A549 (cell line): ENCODE results near the gene TERB1. TPM values are rescaled to one million over a fixed set of nuclear protein-coding genes. Genes with fewer than 3 reads are reported as not detected.
"Not testable (repeated sequence)": the region's sequence is repeated elsewhere in the genome, so short reads cannot be mapped to it uniquely, and the experiment has no call there.

Experiments
- ATAC-seq, 2 experiments: fragments of 200-7000 bp in 1 of 2; fragments of >200 bp in 1 of 2; cut with Nextera tagmentation in 1 of 2; cut with Tn5 transposase in 1 of 2; 3 replicates each; pipeline versions ENCODE4 v1.8.0 to v1.9.1; 2018 to 2020; ENCODE audit warnings: mild to moderate bottlenecking in 1 of 2, moderate library complexity in 1 of 2
- CTCF ChIA-PET: fragments of 300-600 bp; sonication (Branson Sonifier 250); formaldehyde crosslinking; extraction: SDS; loops from one replicate; lab custom pipeline; 2021; ENCODE audit warnings: antibody characterized with exemption, inconsistent platforms; lab: Yijun Ruan, JAX
- POLR2A ChIA-PET: fragments of 350-600 bp; formaldehyde crosslinking; extraction: SDS; loops from one replicate; lab custom pipeline; 2021; ENCODE audit warnings: antibody characterized with exemption, inconsistent platforms; lab: Yijun Ruan, JAX
- DNase-seq, 2 experiments: peaks; one replicate each; pipeline versions ENCODE4 v3.0.0 to v3.0.0-alpha.2; 2011 to 2016; ENCODE audit warnings: low read depth in 1 of 2, low spot score in 1 of 2
- FAIRE-seq: peaks from 2 replicates; lab custom pipeline; 2011; peaks lifted over from hg19 to GRCh38; lab: Jason Lieb, UNC
- H3K27ac ChIP-seq, 2 experiments: fragments of >200 bp; sonication (Bioruptor Twin); formaldehyde crosslinking; 3 replicates each; pipeline ENCODE4 v1.5.1; 2016 to 2017
- H3K4me1 ChIP-seq: fragments of >200 bp; sonication (Bioruptor Twin); formaldehyde crosslinking; 3 replicates; pipeline ENCODE4 v1.6.1; 2016
- H3K4me2 ChIP-seq: fragments of >200 bp; sonication (Bioruptor Twin); formaldehyde crosslinking; 3 replicates; pipeline ENCODE4 v1.6.1; 2016
- H3K4me3 ChIP-seq: fragments of >200 bp; sonication (Bioruptor Twin); formaldehyde crosslinking; 3 replicates; pipeline ENCODE4 v1.5.1; 2016
- H3K9me3 ChIP-seq: fragments of >200 bp; sonication (Bioruptor Twin); formaldehyde crosslinking; 3 replicates; pipeline ENCODE4 v1.6.1; 2016
- CHD2 ChIP-seq: fragments of 150-350 bp; IDR thresholded peaks from 2 replicates; pipeline ENCODE4 v1.6.1; 2014; ENCODE audit warnings: low read length; ENCODE audit not compliant: partially characterized antibody
- CTCF ChIP-seq: fragments of >200 bp; sonication (Bioruptor Twin); formaldehyde crosslinking; IDR thresholded peaks from 3 replicates; pipeline ENCODE4 v1.5.1; 2016
- EHF ChIP-seq: fragments of 250-450 bp; sonication (Bioruptor Pico); IDR thresholded peaks from 2 replicates; pipeline ENCODE4 v1.5.0; 2020; ENCODE audit warnings: mild to moderate bottlenecking
- FOSL2 ChIP-seq, 2 experiments: fragments of 450-650 bp in 1 of 2; fragments of >200 bp in 1 of 2; sonication (Bioruptor Twin) in 1 of 2; formaldehyde crosslinking; IDR thresholded peaks; 2 replicates each; pipeline versions ENCODE4 v1.5.0 to v1.6.1; 2016 to 2020; ENCODE audit warnings: mild to moderate bottlenecking in 1 of 2, moderate library complexity in 1 of 2
- GATA3 ChIP-seq: IDR thresholded peaks from 2 replicates; pipeline ENCODE4 v1.6.1; 2012; ENCODE audit warnings: borderline replicate concordance
- HDAC2 ChIP-seq: fragments of 200-600 bp; sonication (generic); IDR thresholded peaks from 2 replicates; pipeline ENCODE4 v1.6.1; 2016
- HOXB13 ChIP-seq: fragments of 250-450 bp; sonication (Bioruptor Pico); IDR thresholded peaks from 2 replicates; pipeline ENCODE4 v1.5.0; 2020; ENCODE audit warnings: low read depth, mild to moderate bottlenecking, moderate library complexity
- MAFK ChIP-seq: fragments of 450-650 bp; IDR thresholded peaks from 2 replicates; pipeline ENCODE4 v1.6.1; 2014; ENCODE audit not compliant: partially characterized antibody
- NR3C1 ChIP-seq: fragments of >200 bp; sonication (Bioruptor Twin); formaldehyde crosslinking; IDR thresholded peaks from 3 replicates; pipeline ENCODE4 v1.6.1; 2017
- PHF8 ChIP-seq: fragments of 200-600 bp; sonication (generic); IDR thresholded peaks from 2 replicates; pipeline ENCODE4 v1.6.1; 2016; ENCODE audit warnings: low read depth, mild to moderate bottlenecking, antibody characterized with exemption, moderate library complexity, borderline replicate concordance
- POLR2AphosphoS2 ChIP-seq: conservative IDR thresholded peaks from 2 replicates; pipeline ENCODE4 v1.6.1; 2012; ENCODE audit warnings: low read length, improper control_type of control experiment, inconsistent platforms
- RCOR1 ChIP-seq: fragments of 150-350 bp; IDR thresholded peaks from 2 replicates; pipeline ENCODE4 v1.6.1; 2014; ENCODE audit warnings: antibody characterized with exemption, low read length, low read depth
- SMC3 ChIP-seq: fragments of >200 bp; sonication (Bioruptor Twin); formaldehyde crosslinking; IDR thresholded peaks from 3 replicates; pipeline ENCODE4 v1.6.1; 2018; ENCODE audit warnings: inconsistent platforms
- TP53 ChIP-seq: fragments of 250-450 bp; sonication (Bioruptor Pico); IDR thresholded peaks from 2 replicates; pipeline ENCODE4 v1.5.0; 2021; ENCODE audit warnings: mild to moderate bottlenecking, moderate library complexity
- USF2 ChIP-seq: fragments of 450-650 bp; IDR thresholded peaks from 2 replicates; pipeline ENCODE4 v1.6.1; 2014; ENCODE audit warnings: antibody characterized with exemption
- WGBS: methylation state at CpG from one replicate; pipeline ENCODE4 v1.1.6; 2017; ENCODE audit errors: missing lambda C conversion rate; 5-methylcytosine and 5-hydroxymethylcytosine counted together
- polyA plus RNA-seq, 4 experiments: library from polyadenylated mRNA; depleted of rRNA in 3 of 4; stranded (reverse); fragments of >200 nt; fragmentation: RNase III in 1 of 4; extraction: RNeasy Plus Mini Kit Qiagen cat#74134 plus additional on column Dnase treatment in 1 of 4; gene quantifications; 2 replicates in 3 of 4; 3 replicates in 1 of 4; pipeline ENCODE4 v1.2.3, GENCODE V29; 2011 to 2017

The TERB1 gene
- polyA plus RNA-seq, 2 of the 4 experiments (the other 2 are of a cell fraction) = 0.17 to 0.18 TPM

DNA sequence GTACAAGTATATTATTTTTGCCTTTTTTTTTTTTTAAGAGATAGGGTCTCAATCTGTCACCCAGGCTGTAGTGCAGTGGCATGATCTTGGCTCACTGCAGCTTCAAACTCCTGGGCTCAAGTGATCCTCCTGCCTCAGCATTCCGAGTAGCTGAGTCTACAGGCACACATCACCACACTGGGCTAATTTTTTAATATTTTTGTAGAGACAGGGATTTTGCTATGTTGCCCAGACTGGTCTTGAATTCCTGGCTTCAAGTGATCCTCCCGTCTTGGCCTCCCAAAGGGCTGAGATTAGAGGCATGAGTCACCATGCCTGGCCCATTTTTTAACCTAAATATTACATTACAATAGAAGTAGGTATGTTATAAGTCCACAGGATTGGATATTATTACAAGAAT lies 3.2 kb downstream of the TERB1 start:
- 80% methylated on average over 2 of the region's 2 CpGs for WGBS
- ChIA-PET CTCF (interaction anchor here (1.0 to 2.0 kb wide), 3 partner anchors 16 to 71 kb away, joined by 3 to 7 read pairs (median 4); no protein-coding TSS in a partner anchor), POLR2A (no interaction called here)
- Histone ChIP-seq H3K4me1 (no peaks in the 10 kb centered on the region), H3K4me2 (no peak overlapping the region), H3K4me3 (no peak overlapping the region), H3K9me3 (no peaks in the 10 kb centered on the region), H3K27ac (no peak overlapping the region)
- no peak for ATAC-seq
- TF ChIP-seq FOSL2 (IDR thresholded peaks at IDR 0.05) (no peak), FOSL2 (CRISPR knock-in tag; IDR thresholded peaks at IDR 0.05) (peak; percentile 16; the same call in 1 of the 2 replicates), GATA3 (no peak), HDAC2 (no peak)
- DNase-seq = no peak
- no peak for FAIRE-seq

GRCh38 chr16:66793984-66794383 lies 7.4 kb downstream of the TERB1 start:
- H3K4me2 ChIP-seq, H3K27ac ChIP-seq, POLR2A ChIA-PET, FAIRE-seq, ATAC-seq, H3K4me3 ChIP-seq, H3K9me3 ChIP-seq, H3K4me1 ChIP-seq, DNase-seq: not testable (repeated sequence)
- CTCF ChIA-PET = interaction anchor here (1.0 kb wide), 1 partner anchor 37 kb away, joined by 5 read pairs; the partner anchor contains the start of gene NAE1
- WGBS = 59% methylated on average over 6 of the region's 6 CpGs

GRCh38 chr16:66790130-66790733 lies 11.2 kb downstream of the TERB1 start:
- DNase-seq (no peak), FAIRE-seq (no peak), ATAC-seq (no peak)
- Histone ChIP-seq H3K9me3 (no peaks in the 10 kb centered on the region), H3K4me1 (no peaks in the 10 kb centered on the region), H3K4me2 (no peak overlapping the region), H3K27ac (no peak overlapping the region), H3K4me3 (no peak overlapping the region)
- POLR2A ChIA-PET = no interaction called here
- WGBS = 55% methylated on average over 3 of the region's 3 CpGs
- no peak for TF ChIP-seq USF2
- no peak for TF ChIP-seq HOXB13
- no peak for TF ChIP-seq PHF8
- no peak for TF ChIP-seq EHF (CRISPR knock-in tag)
- no peak for TF ChIP-seq CTCF
- no peak for TF ChIP-seq FOSL2 (IDR thresholded peaks at IDR 0.05)
- no peak for TF ChIP-seq FOSL2 (CRISPR knock-in tag; IDR thresholded peaks at IDR 0.05)
- TF ChIP-seq POLR2AphosphoS2 = no peak
- TF ChIP-seq NR3C1 = no peak
- TF ChIP-seq RCOR1 = no peak
- TF ChIP-seq TP53 (CRISPR knock-in tag) = no peak
- no peak for TF ChIP-seq CHD2
- TF ChIP-seq, all 56 proteins: peak for 0
- CTCF ChIA-PET = no interaction called here

GRCh38 chr16:66787427-66787826 lies 14.0 kb downstream of the TERB1 start:
- DNase-seq (no peak), FAIRE-seq (no peak), ATAC-seq (no peak)
- ChIA-PET POLR2A (no interaction called here), CTCF (no interaction called here)
- WGBS = 95% methylated on average over 2 of the region's 2 CpGs
- Histone ChIP-seq H3K4me3 (no peak overlapping the region), H3K27ac (no peak overlapping the region), H3K9me3 (no peaks in the 10 kb centered on the region), H3K4me2 (no peak overlapping the region), H3K4me1 (no peaks in the 10 kb centered on the region)
- TF ChIP-seq SMC3 (no peak), MAFK (peak; percentile 28)
